Smooth muscle cell (in vitro differentiated cells): ENCODE data around the gene KRT83. TPM values are rescaled to one million over a fixed set of nuclear protein-coding genes. Genes with fewer than 3 reads are reported as not detected.
A peak's percentile ranks its signal among the peaks of the same experiment; 100 is the strongest.
"Not testable (repeated sequence)": the region's sequence is repeated elsewhere in the genome, so short reads cannot be mapped to it uniquely, and the experiment has no call there.

Source experiments
- DNase-seq: peaks from one replicate; lab custom pipeline; 2025; ENCODE audit not compliant: unreplicated experiment; lab: John Stamatoyannopoulos, UW
- H2AFZ ChIP-seq: fragments of 200-600 bp; sonication (generic); 2 replicates; pipeline ENCODE4 v1.6.0; 2016; ENCODE audit warnings: antibody characterized with exemption, low read depth, mild to moderate bottlenecking
- H3F3A ChIP-seq: fragments of 200-600 bp; sonication (generic); 2 replicates; pipeline ENCODE4 v1.6.0; 2017; ENCODE audit warnings: antibody characterized with exemption, low read depth
- H3K27ac ChIP-seq: fragments of 200-600 bp; sonication (generic); 2 replicates; pipeline ENCODE4 v1.5.1; 2016; ENCODE audit warnings: low read depth, mild to moderate bottlenecking
- H3K27me3 ChIP-seq: fragments of 200-600 bp; sonication (generic); 2 replicates; pipeline ENCODE4 v1.6.1; 2016; ENCODE audit warnings: low read depth, mild to moderate bottlenecking
- H3K36me3 ChIP-seq: fragments of 200-600 bp; sonication (generic); 2 replicates; pipeline ENCODE4 v1.5.1; 2016; ENCODE audit warnings: low read depth
- H3K4me1 ChIP-seq: fragments of 200-600 bp; sonication (generic); 2 replicates; pipeline ENCODE4 v1.5.1; 2016; ENCODE audit warnings: low read depth
- H3K4me2 ChIP-seq: fragments of 200-600 bp; sonication (generic); 2 replicates; pipeline ENCODE4 v1.6.0; 2016; ENCODE audit warnings: mild to moderate bottlenecking
- H3K4me3 ChIP-seq: fragments of 200-600 bp; sonication (generic); 2 replicates; pipeline ENCODE4 v1.5.1; 2016; ENCODE audit warnings: mild to moderate bottlenecking
- H3K79me2 ChIP-seq: fragments of 200-600 bp; sonication (generic); 2 replicates; pipeline ENCODE4 v1.6.0; 2016; ENCODE audit warnings: low read depth, mild to moderate bottlenecking
- H3K9ac ChIP-seq: fragments of 200-600 bp; sonication (generic); 2 replicates; pipeline ENCODE4 v1.6.0; 2016; ENCODE audit warnings: low read depth
- H3K9me3 ChIP-seq: fragments of 200-600 bp; sonication (generic); replicated peaks from 2 replicates; pipeline ENCODE4 v1.5.1; 2016; ENCODE audit warnings: low read depth
- H4K20me1 ChIP-seq: fragments of 200-600 bp; sonication (generic); 2 replicates; pipeline ENCODE4 v1.6.0; 2016; ENCODE audit warnings: low read depth
- CTCF ChIP-seq: fragments of 200-600 bp; sonication (generic); IDR thresholded peaks from 2 replicates; pipeline ENCODE4 v1.5.1; 2017; ENCODE audit warnings: borderline replicate concordance, mild to moderate bottlenecking, antibody characterized with exemption; ENCODE audit not compliant: insufficient read depth, poor library complexity, severe bottlenecking
- WGBS: methylation state at CpG from one replicate; pipeline ENCODE4 v1.1.7; 2016; ENCODE audit warnings: low lambda C conversion rate; 5-methylcytosine and 5-hydroxymethylcytosine counted together
- polyA plus RNA-seq: library from polyadenylated mRNA; unstranded; fragments of >200 nt; fragmentation: Nextera tagmentation; extraction: Ambion mirVana; gene quantifications from 2 replicates; pipeline ENCODE4 v1.2.1, GENCODE V29; 2016
- total RNA-seq: library from RNA; depleted of rRNA; stranded (reverse); fragments of >200 nt; gene quantifications from 2 replicates; pipeline ENCODE4 v1.2.3, GENCODE V29; 2014

KRT83 gene
- total and polyA plus RNA-seq, 2 experiments from 2014 or later = not detected

DNA sequence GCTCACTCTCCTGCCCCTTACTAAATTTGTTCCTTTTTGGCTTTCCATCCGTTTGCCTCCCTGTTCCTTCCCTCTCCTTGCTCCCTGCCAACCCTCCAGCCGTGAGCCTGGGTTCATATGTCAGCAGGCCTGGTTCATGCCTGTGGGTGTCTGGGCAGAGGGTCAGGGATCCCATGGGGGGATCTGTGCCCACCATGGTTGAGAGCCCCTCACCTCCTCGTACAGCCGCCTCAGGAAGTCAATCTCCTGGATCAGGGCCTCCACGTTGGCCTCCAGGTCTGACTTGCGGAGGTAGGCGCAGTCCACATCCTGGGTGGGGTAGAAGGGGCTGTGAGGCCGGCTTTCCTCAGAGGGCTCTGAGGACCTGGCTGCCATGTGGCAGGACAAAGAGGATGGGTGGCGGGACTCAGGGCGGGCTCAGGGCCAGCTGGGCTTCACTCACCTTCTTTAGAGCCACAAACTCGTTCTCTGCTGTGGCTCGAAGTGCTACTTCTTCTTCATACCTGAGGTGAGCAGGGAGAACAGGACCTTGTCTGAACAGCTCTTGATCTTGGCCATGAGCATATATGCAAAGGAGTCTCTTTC, 3.6 kb downstream of the KRT83 start:
- Histone ChIP-seq H3F3A (no peaks in the 10 kb centered on the region), H3K9ac (no peak overlapping the region), H3K27ac (no peak overlapping the region), H2AFZ (no peak overlapping the region), H3K9me3 (no peaks in the 10 kb centered on the region), H3K4me3 (no peak overlapping the region), H3K79me2 (no peaks in the 10 kb centered on the region), H3K4me2 (no peak overlapping the region), H4K20me1 (no peaks in the 10 kb centered on the region), H3K27me3 (peaks cover 53% of the 10 kb centered on the region), H3K36me3 (no peaks in the 10 kb centered on the region), H3K4me1 (no peaks in the 10 kb centered on the region)
- TF ChIP-seq CTCF = no peak
- DNase-seq = no peak
- WGBS = 95% methylated on average over 12 of the region's 12 CpGs

DNA sequence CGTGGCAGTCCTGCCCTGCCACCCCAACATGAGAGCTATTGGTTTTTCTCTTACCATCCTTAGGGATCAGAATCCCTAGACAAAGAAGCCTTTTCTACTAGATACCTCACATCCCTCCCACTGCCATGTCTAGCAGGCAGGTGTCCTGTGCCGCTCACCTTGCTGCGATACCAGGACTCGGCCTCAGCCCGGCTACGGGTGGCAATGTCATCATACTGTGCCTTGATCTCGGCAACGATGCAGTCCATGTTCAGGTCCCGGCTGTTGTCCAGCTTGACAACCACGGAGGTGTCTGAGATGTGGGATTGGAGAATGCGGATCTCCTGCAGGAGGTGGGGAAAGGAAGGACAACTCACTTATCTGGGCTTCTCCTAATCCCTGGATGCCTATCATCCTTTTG, 4.5 kb downstream of the KRT83 start:
- H3K4me2 ChIP-seq = no peak overlapping the region
- no peaks in the 10 kb centered on the region for H3K9me3 ChIP-seq
- H3K27ac ChIP-seq = no peak overlapping the region
- no peaks in the 10 kb centered on the region for H3F3A ChIP-seq
- no peak overlapping the region for H3K9ac ChIP-seq
- WGBS = 95% methylated on average over 11 of the region's 11 CpGs
- H2AFZ ChIP-seq = no peak overlapping the region
- no peaks in the 10 kb centered on the region for H3K4me1 ChIP-seq
- DNase-seq = no peak
- peaks cover 51% of the 10 kb centered on the region for H3K27me3 ChIP-seq
- H3K4me3 ChIP-seq = no peak overlapping the region
- TF ChIP-seq CTCF = no peak
- H4K20me1 ChIP-seq = no peaks in the 10 kb centered on the region
- H3K79me2 ChIP-seq = no peaks in the 10 kb centered on the region
- H3K36me3 ChIP-seq = no peaks in the 10 kb centered on the region

- Histone ChIP-seq H3K9me3 (no peaks in the 10 kb centered on the region), H3F3A (no peaks in the 10 kb centered on the region), H2AFZ (no peak overlapping the region), H3K27ac (no peak overlapping the region), H3K4me3 (no peak overlapping the region), H3K4me2 (no peak overlapping the region), H3K4me1 (no peaks in the 10 kb centered on the region), H3K36me3 (no peaks in the 10 kb centered on the region), H3K79me2 (no peaks in the 10 kb centered on the region), H3K9ac (no peak overlapping the region), H3K27me3 (peaks cover 47% of the 10 kb centered on the region), H4K20me1 (no peaks in the 10 kb centered on the region)
- TF ChIP-seq CTCF = no peak
- DNase-seq = no peak
- WGBS = 96% methylated on average over 9 of the region's 9 CpGs
These were observed 4.9 kb downstream of the KRT83 start for GRCh38 chr12:52316290-52316689.

DNA sequence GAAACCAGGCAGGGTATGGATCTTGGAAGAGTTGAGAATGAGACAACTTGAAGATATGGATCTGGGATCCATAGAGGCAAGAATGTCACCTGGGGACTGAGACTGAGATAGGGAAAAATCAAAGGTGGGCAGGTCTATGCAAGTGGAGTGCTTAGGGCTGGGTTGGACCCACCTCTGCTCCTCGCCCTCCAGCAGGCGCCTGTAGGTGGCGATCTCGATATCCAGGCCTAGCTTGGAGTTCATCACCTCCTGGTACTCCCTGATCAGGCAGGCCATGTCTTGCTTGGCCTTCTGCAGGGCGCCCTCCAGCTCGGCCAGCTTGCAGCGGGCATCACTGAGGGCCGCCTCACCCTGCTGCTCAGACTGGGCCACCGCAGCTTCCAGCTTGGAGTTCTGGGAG, 5.5 kb downstream of the KRT83 start:
- peak; percentile 23 for TF ChIP-seq CTCF
- peaks cover 43% of the 10 kb centered on the region for H3K27me3 ChIP-seq

More for the DNA sequence above, 5.5 kb downstream of the KRT83 start:
- H2AFZ ChIP-seq, H3K4me2 ChIP-seq, H3K4me3 ChIP-seq, H3K9ac ChIP-seq, H4K20me1 ChIP-seq, DNase-seq, H3K4me1 ChIP-seq, H3K27ac ChIP-seq, H3K36me3 ChIP-seq, H3K9me3 ChIP-seq, H3K79me2 ChIP-seq, H3F3A ChIP-seq: not testable (repeated sequence)
- 50% methylated on average over 9 of the region's 9 CpGs for WGBS
